ENCODE data around the gene ZNF408.

The ZNF408 gene

DNA sequence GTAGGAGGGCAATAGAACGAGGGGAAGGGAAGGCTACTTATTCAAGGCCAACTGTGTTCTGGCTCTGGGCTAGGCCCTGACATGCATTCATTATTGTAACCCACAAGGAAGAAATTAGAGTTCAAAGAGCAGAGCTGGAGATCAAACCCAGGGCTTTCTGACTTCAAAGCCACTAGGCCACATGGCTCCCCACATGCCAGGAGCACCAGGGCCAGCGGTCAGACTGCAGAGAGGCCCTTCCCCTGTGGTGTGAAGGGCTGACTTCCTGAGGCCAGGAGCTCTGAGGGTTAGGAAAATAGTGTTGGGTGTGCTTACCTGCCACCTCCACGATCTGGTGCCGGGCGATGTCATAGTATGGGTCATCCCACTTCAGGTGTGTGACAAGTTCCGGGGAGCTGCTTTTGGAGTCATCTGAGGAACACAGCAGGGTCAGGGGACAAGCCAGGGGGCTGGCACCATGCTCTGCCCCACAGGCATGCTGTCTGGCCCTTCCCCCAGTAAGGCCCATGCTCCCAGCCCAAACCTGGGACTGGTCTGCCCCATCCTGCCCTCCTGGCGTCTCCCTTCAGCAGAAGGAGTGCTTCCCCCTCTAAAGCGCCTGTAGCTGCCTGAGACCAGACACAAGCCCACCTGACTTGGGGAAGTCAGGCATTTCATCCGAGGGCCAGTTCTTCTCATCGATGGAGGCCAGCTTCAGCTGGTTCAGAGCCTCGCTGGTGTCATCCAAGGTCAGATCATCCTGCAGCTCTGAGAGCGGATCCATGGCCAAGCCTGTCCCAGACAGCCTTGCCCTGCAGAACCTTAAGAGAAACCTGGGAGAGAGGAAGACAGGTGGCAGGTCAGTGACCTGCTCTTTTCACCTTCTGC lies 5.3 kb upstream of the ZNF408 start:
- peaks cover 33% of the 10 kb centered on the region for H3K36me3 ChIP-seq (ENCODE audit: control insufficient read depth, insufficient read depth, low read length)
- no peak for DNase-seq (ENCODE audit: extremely low read depth, insufficient read length)
- H3K4me3 ChIP-seq (replicated peaks; ENCODE audit: low read depth, low read length) = no peak overlapping the region
- no peaks in the 10 kb centered on the region for H3K27me3 ChIP-seq (replicated peaks; ENCODE audit: control insufficient read depth, insufficient read depth, low read length)
- TF ChIP-seq, protein P1, sequence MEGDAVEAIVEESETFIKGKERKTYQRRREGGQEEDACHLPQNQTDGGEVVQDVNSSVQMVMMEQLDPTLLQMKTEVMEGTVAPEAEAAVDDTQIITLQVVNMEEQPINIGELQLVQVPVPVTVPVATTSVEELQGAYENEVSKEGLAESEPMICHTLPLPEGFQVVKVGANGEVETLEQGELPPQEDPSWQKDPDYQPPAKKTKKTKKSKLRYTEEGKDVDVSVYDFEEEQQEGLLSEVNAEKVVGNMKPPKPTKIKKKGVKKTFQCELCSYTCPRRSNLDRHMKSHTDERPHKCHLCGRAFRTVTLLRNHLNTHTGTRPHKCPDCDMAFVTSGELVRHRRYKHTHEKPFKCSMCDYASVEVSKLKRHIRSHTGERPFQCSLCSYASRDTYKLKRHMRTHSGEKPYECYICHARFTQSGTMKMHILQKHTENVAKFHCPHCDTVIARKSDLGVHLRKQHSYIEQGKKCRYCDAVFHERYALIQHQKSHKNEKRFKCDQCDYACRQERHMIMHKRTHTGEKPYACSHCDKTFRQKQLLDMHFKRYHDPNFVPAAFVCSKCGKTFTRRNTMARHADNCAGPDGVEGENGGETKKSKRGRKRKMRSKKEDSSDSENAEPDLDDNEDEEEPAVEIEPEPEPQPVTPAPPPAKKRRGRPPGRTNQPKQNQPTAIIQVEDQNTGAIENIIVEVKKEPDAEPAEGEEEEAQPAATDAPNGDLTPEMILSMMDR (IDR thresholded peaks at IDR 0.05; ENCODE audit: insufficient read depth, low read length, poor library complexity, severe bottlenecking) = no peak

DNA sequence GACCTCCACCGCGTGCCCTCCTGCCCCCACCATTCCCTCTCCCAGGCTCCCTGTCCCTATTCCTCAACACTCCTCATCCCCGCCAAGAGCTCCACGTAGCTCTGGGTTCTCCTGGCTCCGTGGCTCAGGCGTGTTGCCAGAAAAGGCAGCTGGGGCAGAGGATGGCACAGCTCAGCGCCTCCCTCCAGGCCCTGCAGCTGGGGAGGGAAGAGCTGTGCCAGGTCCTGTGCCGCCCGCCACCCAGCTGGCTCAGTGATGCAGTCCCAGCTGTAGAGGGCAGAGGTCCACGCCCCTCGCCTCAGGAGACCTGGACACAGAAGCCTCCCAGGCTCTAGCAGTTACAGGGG lies 4.6 kb upstream of the ZNF408 start:
- TF ChIP-seq, protein P1 (IDR thresholded peaks at IDR 0.05; ENCODE audit: insufficient read depth, low read length, poor library complexity, severe bottlenecking) = no peak
- H3K27me3 ChIP-seq (replicated peaks; ENCODE audit: control insufficient read depth, insufficient read depth, low read length) = no peaks in the 10 kb centered on the region
- no peak for DNase-seq (ENCODE audit: extremely low read depth, insufficient read length)
- no peak overlapping the region for H3K4me3 ChIP-seq (replicated peaks; ENCODE audit: low read depth, low read length)
- H3K36me3 ChIP-seq (ENCODE audit: control insufficient read depth, insufficient read depth, low read length) = peaks cover 33% of the 10 kb centered on the region

DNA sequence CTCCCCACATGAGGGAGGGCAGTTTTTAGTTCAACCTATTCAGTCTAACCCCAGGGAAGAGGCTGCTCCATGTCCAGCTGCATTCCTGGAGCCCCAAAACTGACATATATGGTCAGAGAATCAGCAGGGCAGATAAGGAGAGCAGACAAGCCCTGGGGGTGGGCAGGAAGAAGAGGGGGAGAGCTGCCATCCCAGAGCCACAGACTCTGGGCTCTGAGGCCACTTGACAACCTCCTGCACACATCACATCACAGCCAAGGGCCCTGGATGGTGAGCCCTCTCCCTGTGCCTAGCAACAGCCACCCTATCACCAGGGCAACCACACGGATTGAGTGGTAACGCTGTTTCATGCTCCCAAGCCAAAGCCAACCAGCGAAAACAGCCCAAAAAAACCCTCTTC lies 3.5 kb upstream of the ZNF408 start:
- TF ChIP-seq, protein P1 (IDR thresholded peaks at IDR 0.05; ENCODE audit: insufficient read depth, low read length, poor library complexity, severe bottlenecking) = no peak
- Histone ChIP-seq H3K4me3 (replicated peaks; ENCODE audit: low read depth, low read length) (no peak overlapping the region), H3K27me3 (replicated peaks; ENCODE audit: control insufficient read depth, insufficient read depth, low read length) (no peaks in the 10 kb centered on the region), H3K36me3 (ENCODE audit: control insufficient read depth, insufficient read depth, low read length) (peaks cover 27% of the 10 kb centered on the region)
- no peak for DNase-seq (ENCODE audit: extremely low read depth, insufficient read length)

DNA sequence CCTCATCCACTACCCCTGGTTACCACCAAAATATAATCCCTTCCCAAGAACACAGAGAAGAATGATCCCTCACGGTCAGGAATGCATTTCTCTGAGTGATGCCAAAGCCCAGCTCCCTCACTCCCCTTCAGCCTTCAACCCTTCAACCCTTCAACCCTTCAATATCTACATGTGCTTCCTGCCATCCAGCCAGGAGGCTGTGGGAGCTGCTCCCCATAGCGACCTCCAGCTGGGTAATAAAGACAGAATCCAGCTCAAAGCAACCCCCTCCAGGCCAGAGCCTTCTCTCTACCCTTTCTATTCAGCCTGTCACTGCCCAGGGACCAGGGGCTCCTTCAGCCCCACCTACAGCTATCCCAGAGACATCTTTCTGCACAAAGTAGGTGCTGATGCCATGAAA lies 3.1 kb upstream of the ZNF408 start:
- TF ChIP-seq, protein P1 (IDR thresholded peaks at IDR 0.05; ENCODE audit: insufficient read depth, low read length, poor library complexity, severe bottlenecking) = no peak
- no peaks in the 10 kb centered on the region for H3K27me3 ChIP-seq (replicated peaks; ENCODE audit: control insufficient read depth, insufficient read depth, low read length)
- H3K36me3 ChIP-seq (ENCODE audit: control insufficient read depth, insufficient read depth, low read length) = peaks cover 26% of the 10 kb centered on the region
- no peak overlapping the region for H3K4me3 ChIP-seq (replicated peaks; ENCODE audit: low read depth, low read length)
- no peak for DNase-seq (ENCODE audit: extremely low read depth, insufficient read length)

DNA sequence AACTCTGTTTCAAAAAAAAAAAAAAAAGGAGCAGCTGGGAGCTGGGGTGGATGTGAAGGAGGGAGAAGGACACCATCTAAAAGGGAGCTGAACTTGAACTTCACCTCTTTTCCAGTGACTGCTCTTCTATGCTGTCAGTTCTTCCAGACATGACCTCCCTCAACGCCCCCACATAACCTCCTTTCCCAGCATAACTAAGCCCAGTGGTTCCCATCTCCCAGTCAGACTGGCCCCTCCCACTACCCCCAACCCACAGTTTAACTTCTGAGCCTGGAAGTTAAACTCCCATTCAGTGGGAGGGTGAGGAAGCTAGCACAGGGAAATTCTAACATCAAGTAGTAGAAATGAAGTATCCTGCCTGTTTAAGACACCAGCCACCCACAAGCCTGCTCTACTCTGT lies 2.2 kb upstream of the ZNF408 start:
- H3K27me3 ChIP-seq (replicated peaks; ENCODE audit: control insufficient read depth, insufficient read depth, low read length) = no peaks in the 10 kb centered on the region
- DNase-seq (ENCODE audit: extremely low read depth, insufficient read length) = no peak
- H3K36me3 ChIP-seq (ENCODE audit: control insufficient read depth, insufficient read depth, low read length) = peaks cover 31% of the 10 kb centered on the region
- TF ChIP-seq, protein P1 (IDR thresholded peaks at IDR 0.05; ENCODE audit: insufficient read depth, low read length, poor library complexity, severe bottlenecking) = no peak
- no peak overlapping the region for H3K4me3 ChIP-seq (replicated peaks; ENCODE audit: low read depth, low read length)

Data from GM06990 (cell line).